ENCODE measurements around the gene ESPNL. TPM values are rescaled to one million over a fixed set of nuclear protein-coding genes. Genes with fewer than 3 reads are reported as not detected.

The ESPNL gene
- total RNA-seq, 1 experiment from 2014 or later = 1.1 TPM

DNA sequence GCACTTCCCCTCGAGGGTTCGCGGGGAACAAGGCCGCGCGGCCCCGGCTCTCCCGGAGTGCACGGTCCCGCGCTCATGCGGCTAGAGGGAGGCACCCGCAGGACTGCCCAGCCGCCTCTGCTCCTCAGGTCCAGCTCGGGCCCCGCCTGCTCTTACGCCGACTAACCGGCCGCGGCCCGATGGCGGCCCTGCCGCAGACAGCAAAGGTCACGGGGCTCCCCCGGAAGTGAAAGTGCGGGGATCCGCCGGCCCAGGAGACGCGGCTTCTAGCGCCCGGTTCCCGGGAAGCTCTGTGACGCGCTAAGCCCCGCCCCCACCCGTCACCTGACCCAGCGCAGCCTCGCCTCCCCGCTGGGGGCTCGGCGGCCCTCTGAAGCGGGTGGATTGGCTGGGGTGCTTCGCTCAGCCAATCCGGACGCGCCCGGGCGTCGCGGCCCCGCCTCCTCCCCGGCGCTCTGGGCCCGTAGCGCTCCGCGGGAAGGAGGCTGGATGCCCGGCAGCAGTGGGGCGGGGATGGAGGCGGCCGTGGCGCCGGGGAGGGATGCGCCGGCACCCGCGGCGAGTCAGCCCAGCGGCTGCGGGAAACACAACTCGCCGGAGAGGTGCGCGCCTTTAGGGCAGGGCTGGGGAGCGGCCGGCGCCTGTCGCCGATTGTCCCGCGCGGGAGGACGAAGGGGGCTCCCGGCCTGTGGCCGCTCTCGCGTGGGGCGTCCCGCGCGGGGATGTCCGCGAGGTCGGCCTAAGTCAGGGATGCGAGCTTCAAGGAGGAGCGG lies 39.4 kb upstream of the ESPNL start, which contains the start of gene SCLY (continued):
- TF ChIP-seq, protein P1, sequence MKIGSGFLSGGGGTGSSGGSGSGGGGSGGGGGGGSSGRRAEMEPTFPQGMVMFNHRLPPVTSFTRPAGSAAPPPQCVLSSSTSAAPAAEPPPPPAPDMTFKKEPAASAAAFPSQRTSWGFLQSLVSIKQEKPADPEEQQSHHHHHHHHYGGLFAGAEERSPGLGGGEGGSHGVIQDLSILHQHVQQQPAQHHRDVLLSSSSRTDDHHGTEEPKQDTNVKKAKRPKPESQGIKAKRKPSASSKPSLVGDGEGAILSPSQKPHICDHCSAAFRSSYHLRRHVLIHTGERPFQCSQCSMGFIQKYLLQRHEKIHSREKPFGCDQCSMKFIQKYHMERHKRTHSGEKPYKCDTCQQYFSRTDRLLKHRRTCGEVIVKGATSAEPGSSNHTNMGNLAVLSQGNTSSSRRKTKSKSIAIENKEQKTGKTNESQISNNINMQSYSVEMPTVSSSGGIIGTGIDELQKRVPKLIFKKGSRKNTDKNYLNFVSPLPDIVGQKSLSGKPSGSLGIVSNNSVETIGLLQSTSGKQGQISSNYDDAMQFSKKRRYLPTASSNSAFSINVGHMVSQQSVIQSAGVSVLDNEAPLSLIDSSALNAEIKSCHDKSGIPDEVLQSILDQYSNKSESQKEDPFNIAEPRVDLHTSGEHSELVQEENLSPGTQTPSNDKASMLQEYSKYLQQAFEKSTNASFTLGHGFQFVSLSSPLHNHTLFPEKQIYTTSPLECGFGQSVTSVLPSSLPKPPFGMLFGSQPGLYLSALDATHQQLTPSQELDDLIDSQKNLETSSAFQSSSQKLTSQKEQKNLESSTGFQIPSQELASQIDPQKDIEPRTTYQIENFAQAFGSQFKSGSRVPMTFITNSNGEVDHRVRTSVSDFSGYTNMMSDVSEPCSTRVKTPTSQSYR (CRISPR knock-in tag; IDR thresholded peaks at IDR 0.05) = 0 out of 2 replicates have a peak, but pooled peaks have one; percentile 22
- TF ChIP-seq, protein P2, sequence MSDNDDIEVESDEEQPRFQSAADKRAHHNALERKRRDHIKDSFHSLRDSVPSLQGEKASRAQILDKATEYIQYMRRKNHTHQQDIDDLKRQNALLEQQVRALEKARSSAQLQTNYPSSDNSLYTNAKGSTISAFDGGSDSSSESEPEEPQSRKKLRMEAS (CRISPR knock-in tag; IDR thresholded peaks at IDR 0.05) = peak; percentile 44; the same call in 1 of the 2 replicates
- no peak for TF ChIP-seq JUN (CRISPR knock-in tag; IDR thresholded peaks at IDR 0.05)
- peak; percentile 79 for TF ChIP-seq ETV6 (CRISPR knock-in tag; IDR thresholded peaks at IDR 0.05)
- TF ChIP-seq, protein P3, sequence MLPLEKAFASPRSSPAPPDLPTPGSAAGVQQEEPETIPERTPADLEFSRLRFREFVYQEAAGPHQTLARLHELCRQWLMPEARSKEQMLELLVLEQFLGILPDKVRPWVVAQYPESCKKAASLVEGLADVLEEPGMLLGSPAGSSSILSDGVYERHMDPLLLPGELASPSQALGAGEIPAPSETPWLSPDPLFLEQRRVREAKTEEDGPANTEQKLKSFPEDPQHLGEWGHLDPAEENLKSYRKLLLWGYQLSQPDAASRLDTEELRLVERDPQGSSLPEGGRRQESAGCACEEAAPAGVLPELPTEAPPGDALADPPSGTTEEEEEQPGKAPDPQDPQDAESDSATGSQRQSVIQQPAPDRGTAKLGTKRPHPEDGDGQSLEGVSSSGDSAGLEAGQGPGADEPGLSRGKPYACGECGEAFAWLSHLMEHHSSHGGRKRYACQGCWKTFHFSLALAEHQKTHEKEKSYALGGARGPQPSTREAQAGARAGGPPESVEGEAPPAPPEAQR (CRISPR knock-in tag; IDR thresholded peaks at IDR 0.05) = no peak
- TF ChIP-seq, protein P4, sequence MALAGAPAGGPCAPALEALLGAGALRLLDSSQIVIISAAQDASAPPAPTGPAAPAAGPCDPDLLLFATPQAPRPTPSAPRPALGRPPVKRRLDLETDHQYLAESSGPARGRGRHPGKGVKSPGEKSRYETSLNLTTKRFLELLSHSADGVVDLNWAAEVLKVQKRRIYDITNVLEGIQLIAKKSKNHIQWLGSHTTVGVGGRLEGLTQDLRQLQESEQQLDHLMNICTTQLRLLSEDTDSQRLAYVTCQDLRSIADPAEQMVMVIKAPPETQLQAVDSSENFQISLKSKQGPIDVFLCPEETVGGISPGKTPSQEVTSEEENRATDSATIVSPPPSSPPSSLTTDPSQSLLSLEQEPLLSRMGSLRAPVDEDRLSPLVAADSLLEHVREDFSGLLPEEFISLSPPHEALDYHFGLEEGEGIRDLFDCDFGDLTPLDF (CRISPR knock-in tag; IDR thresholded peaks at IDR 0.05) = no peak
- TF ChIP-seq KAT7 (CRISPR knock-in tag; IDR thresholded peaks at IDR 0.05; ENCODE audit: borderline replicate concordance) = peak; percentile 69
- peak; percentile 90 for TF ChIP-seq SP1 (CRISPR knock-in tag; conservative IDR thresholded peaks at IDR 0.05)
- no peak for TF ChIP-seq ZNF423 (CRISPR knock-in tag; IDR thresholded peaks at IDR 0.05)
- peak; percentile 65; the same call in 1 of the 2 replicates for TF ChIP-seq ZBTB21 (CRISPR knock-in tag; IDR thresholded peaks at IDR 0.05; ENCODE audit: borderline replicate concordance)
- TF ChIP-seq ZNF138 (CRISPR knock-in tag; conservative IDR thresholded peaks at IDR 0.05) = peak; percentile 75; the same call in 1 of the 2 replicates
- peak; percentile 83; the same call in 1 of the 2 replicates for TF ChIP-seq FOXP1 (CRISPR knock-in tag; IDR thresholded peaks at IDR 0.05; ENCODE audit: borderline replicate concordance)
- TF ChIP-seq SMAD4 (CRISPR knock-in tag; IDR thresholded peaks at IDR 0.05) = no peak
- TF ChIP-seq GABPB1 (CRISPR knock-in tag; IDR thresholded peaks at IDR 0.05) = peak; percentile 73
- TF ChIP-seq, protein P5, sequence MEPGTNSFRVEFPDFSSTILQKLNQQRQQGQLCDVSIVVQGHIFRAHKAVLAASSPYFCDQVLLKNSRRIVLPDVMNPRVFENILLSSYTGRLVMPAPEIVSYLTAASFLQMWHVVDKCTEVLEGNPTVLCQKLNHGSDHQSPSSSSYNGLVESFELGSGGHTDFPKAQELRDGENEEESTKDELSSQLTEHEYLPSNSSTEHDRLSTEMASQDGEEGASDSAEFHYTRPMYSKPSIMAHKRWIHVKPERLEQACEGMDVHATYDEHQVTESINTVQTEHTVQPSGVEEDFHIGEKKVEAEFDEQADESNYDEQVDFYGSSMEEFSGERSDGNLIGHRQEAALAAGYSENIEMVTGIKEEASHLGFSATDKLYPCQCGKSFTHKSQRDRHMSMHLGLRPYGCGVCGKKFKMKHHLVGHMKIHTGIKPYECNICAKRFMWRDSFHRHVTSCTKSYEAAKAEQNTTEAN (CRISPR knock-in tag; IDR thresholded peaks at IDR 0.05) = peak; percentile 59; the same call in 1 of the 2 replicates
- TF ChIP-seq RELA (CRISPR knock-in tag; IDR thresholded peaks at IDR 0.05; ENCODE audit: borderline replicate concordance) = 0 out of 2 replicates have a peak, but pooled peaks have one; percentile 65
- TF ChIP-seq NR3C1 (CRISPR knock-in tag; conservative IDR thresholded peaks at IDR 0.05; ENCODE audit: low read depth) = 0 out of 2 replicates have a peak, but pooled peaks have one; percentile 12
- TF ChIP-seq MYBL2 (CRISPR knock-in tag; IDR thresholded peaks at IDR 0.05) = peak; percentile 66
- TF ChIP-seq, protein P6, sequence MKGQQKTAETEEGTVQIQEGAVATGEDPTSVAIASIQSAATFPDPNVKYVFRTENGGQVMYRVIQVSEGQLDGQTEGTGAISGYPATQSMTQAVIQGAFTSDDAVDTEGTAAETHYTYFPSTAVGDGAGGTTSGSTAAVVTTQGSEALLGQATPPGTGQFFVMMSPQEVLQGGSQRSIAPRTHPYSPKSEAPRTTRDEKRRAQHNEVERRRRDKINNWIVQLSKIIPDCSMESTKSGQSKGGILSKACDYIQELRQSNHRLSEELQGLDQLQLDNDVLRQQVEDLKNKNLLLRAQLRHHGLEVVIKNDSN (CRISPR knock-in tag; IDR thresholded peaks at IDR 0.05) = peak; percentile 94
- TF ChIP-seq FOXK1 (CRISPR knock-in tag; IDR thresholded peaks at IDR 0.05) = peak; percentile 60
- peak; percentile 79 for TF ChIP-seq TP53 (CRISPR knock-in tag; IDR thresholded peaks at IDR 0.05)
- TF ChIP-seq, protein P7, sequence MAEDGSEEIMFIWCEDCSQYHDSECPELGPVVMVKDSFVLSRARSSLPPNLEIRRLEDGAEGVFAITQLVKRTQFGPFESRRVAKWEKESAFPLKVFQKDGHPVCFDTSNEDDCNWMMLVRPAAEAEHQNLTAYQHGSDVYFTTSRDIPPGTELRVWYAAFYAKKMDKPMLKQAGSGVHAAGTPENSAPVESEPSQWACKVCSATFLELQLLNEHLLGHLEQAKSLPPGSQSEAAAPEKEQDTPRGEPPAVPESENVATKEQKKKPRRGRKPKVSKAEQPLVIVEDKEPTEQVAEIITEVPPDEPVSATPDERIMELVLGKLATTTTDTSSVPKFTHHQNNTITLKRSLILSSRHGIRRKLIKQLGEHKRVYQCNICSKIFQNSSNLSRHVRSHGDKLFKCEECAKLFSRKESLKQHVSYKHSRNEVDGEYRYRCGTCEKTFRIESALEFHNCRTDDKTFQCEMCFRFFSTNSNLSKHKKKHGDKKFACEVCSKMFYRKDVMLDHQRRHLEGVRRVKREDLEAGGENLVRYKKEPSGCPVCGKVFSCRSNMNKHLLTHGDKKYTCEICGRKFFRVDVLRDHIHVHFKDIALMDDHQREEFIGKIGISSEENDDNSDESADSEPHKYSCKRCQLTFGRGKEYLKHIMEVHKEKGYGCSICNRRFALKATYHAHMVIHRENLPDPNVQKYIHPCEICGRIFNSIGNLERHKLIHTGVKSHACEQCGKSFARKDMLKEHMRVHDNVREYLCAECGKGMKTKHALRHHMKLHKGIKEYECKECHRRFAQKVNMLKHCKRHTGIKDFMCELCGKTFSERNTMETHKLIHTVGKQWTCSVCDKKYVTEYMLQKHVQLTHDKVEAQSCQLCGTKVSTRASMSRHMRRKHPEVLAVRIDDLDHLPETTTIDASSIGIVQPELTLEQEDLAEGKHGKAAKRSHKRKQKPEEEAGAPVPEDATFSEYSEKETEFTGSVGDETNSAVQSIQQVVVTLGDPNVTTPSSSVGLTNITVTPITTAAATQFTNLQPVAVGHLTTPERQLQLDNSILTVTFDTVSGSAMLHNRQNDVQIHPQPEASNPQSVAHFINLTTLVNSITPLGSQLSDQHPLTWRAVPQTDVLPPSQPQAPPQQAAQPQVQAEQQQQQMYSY (CRISPR knock-in tag; IDR thresholded peaks at IDR 0.05) = no peak
- 0 out of 2 replicates have a peak, but pooled peaks have one; percentile 45 for TF ChIP-seq PRRX2 (CRISPR knock-in tag; IDR thresholded peaks at IDR 0.05)
- TF ChIP-seq, protein P8, sequence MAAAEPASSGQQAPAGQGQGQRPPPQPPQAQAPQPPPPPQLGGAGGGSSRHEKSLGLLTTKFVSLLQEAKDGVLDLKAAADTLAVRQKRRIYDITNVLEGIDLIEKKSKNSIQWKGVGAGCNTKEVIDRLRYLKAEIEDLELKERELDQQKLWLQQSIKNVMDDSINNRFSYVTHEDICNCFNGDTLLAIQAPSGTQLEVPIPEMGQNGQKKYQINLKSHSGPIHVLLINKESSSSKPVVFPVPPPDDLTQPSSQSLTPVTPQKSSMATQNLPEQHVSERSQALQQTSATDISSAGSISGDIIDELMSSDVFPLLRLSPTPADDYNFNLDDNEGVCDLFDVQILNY (CRISPR knock-in tag; IDR thresholded peaks at IDR 0.05) = peak; percentile 91
- peak; percentile 97 for TF ChIP-seq NR2C2 (CRISPR knock-in tag; IDR thresholded peaks at IDR 0.05)

Measured in WTC11 (cell line).